GM21367 (cell line): Measurements from ENCODE around the gene ATXN7L1.

Experiments used
- ATAC-seq: cut with Tn5 transposase; IDR thresholded peaks from one replicate; pipeline ENCODE4 v1.9.1; 2021; ENCODE audit not compliant: unreplicated experiment

ATXN7L1 gene

DNA sequence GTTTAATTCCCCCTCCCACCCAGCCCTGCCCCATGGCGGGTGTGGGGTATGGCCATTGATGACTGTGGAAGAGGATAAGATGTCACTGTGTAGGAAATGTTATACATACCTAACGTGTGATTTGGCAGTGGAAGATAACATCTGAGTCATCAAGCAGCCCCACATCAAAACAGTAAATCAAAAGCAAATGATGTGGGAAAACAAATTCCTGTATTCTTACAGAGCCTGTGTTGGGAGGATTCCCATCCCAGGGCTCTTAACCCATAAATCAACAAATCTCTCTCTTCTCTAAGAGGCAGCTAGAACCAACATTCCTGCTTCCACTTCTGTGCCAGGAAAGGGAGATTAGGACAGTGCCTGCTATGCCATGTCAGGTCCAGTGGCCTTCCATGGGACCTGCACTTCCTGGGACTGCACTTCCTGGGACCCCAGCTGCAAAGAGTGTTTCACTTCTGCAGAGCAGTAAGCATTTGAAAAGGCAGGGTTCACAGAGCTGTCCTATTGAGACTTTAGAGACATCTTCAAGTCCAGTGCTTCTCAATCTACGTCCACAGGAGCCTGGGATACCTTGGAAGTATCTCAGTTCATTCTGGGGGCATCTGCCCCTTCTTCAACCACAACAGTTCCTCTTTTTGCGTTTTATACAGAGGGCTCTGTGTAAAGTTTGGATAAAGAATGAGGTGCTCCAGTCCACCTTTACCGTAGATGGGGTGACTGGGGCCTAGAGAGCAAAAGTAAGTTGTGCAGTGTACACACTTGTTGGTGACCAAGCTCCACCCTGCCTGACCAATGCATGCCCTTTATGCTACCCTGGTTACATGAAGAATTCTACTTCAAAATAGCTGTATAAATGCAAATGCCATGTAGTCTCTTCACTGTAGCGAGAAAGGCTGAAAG lies 45.7 kb downstream of the ATXN7L1 start:
- ATAC-seq: no peak

- no peak for ATAC-seq
Observed at GRCh38 chr7:105829681-105830322, 46.6 kb downstream of the ATXN7L1 start.

GRCh38 chr7:105828141-105828540 lies 48.3 kb downstream of the ATXN7L1 start:
- ATAC-seq: no peak

GRCh38 chr7:105827151-105827875 lies 49.1 kb downstream of the ATXN7L1 start:
- no peak for ATAC-seq

DNA sequence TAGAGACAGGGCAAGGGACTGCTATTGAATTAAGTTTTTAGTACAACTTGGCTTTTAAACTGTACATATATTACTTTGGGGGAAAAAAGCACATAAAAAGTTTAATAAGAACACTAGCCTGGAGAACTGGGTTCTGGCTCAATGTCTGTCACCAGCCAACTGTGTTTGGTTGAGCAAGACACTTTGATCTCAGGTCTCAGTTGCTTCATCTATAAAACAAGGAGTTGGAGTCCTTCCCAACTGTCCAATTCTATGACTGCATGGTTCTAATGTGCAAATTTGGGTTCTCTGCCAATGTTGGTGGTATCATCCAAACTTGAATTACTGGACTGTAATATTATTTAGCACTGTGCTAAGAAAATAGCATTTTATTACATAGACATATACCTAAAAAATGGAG lies 50.3 kb downstream of the ATXN7L1 start:
- ATAC-seq: no peak

DNA sequence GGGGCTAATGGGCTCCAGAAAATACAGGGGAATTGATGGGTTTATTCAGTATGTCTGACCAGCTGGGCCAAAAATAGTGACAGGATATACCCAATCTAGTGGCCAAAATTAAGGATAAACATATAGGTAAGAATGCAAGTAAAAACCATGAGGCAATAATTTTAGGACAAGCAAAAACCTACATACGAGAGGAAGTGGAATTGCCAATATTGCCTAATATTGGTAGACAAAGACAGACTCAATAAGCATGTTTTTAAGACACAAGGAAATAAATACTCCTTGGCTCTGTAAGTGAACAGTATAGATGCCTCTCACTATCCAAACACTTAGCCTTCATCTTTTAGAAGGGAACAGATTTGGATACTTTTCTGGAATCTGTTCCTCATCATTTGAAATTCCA lies 51.0 kb downstream of the ATXN7L1 start:
- ATAC-seq: no peak

- no peak for ATAC-seq
Observed at GRCh38 chr7:105822806-105823205, 53.6 kb downstream of the ATXN7L1 start.

DNA sequence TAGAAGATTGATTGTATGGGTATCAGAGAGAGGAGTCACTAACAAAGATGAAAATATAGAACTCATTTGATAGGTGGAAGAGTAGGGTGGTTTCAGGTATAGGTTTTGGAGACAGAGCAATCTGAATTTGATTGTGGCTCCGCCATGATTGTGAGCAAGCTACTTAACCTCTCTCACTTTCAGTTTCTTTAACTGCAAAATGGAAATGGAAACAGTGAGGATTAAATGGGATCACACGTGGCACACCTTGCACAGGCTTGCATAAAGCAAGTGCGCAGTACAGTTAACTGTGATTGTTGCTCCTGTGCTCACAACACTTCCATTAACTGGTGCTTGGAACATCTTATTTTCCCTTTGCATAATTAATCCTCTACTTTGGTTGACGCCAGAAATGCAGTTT lies 54.9 kb downstream of the ATXN7L1 start:
- no peak for ATAC-seq

DNA sequence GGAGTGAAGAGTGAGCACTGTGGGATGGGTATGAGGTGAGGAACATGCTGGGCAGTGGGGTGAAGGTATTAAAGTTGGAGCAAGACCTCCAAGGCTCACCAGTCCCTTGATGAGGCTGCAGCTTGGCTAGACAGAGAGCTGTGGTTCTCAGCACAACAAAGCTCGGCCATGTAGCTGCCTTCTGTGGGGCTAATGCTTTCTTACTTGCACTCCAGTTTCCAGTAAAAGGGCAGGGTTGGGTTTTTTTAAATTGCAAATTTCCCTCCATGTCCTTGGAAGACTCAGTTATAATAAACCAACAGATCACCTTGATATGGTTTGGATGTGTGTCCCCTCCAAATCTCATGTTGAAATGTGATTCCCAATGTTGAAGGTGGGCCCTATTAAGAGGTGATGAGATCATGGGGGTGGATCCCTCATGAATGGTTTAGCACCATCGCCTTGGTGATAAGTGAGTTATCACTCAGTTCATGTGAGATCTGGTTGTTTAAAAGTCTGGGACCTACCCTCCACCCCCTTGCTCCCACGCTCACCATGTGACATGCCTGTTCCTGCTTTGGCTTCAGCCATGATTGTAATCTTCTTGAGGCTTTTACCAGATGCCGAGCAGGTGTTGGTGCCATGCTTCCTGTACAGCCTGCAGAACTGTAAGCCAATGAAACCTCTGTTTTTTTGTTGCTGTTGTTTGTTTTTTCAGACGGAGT lies 55.9 kb downstream of the ATXN7L1 start:
- no peak for ATAC-seq

DNA sequence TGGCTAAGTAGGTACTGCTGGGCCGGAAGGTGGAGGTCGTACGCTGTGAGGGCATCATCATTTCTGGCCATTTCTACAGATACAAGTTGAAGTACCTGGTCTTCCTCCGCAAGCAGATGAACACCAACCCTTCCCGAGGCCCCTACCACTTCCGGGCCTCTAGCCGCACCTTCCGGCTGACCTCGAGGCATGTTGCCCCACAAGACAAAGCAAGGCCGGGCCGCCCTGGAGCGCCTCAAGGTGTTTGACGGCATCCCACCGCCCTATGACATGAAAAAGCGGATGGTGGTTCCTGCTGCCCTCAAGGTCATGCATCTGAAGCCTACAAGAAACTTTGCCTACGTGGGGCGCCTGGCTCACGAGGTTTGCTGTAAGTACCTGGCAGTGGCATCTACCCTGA lies 56.8 kb downstream of the ATXN7L1 start:
- no peak for ATAC-seq

GRCh38 chr7:105816954-105817615 lies 59.3 kb downstream of the ATXN7L1 start:
- no peak for ATAC-seq

DNA sequence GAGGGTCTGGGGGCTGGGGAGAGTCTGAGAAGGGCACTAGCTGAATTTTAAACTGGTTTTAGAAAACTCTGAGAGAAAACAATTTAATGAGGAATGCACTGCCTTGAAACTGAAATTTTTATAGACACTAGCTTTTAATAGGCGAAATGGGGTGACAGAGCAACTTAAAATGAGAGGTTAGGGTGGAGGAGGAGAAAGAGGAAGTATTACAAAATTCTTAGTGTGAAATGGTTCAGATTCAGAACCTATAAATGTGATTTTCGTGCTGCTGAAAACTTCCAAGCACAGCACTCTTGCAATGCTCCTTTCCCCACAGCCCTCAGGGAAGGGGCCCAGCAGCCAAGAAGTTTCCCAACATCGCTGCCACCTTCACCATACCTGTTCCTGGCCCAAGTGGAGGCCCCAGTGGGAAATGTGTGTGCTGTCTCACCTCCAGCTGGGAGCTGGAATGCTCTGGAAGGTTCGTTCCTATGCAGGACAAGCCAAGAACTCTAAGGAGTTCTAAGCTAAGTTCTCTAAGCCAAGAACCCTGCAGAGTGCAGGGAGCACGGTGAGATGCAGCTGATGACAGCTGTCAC lies 60.0 kb downstream of the ATXN7L1 start:
- no peak for ATAC-seq

GRCh38 chr7:105815576-105815975 lies 60.8 kb downstream of the ATXN7L1 start:
- ATAC-seq: no peak

- no peak for ATAC-seq
Observed at GRCh38 chr7:105814481-105814880, 61.9 kb downstream of the ATXN7L1 start.

GRCh38 chr7:105811189-105811847 lies 65.1 kb downstream of the ATXN7L1 start:
- no peak for ATAC-seq

- no peak for ATAC-seq
Observed at GRCh38 chr7:105810556-105810955, 65.8 kb downstream of the ATXN7L1 start.

GRCh38 chr7:105808703-105809590 lies 67.5 kb downstream of the ATXN7L1 start:
- ATAC-seq: peak; percentile 97

- ATAC-seq: no peak
Observed at GRCh38 chr7:105808209-105808608, 68.2 kb downstream of the ATXN7L1 start.

- no peak for ATAC-seq
Observed at GRCh38 chr7:105807448-105807762, 69.0 kb downstream of the ATXN7L1 start.
